GM19240 (cell line): ENCODE results near the gene TMEM52.
"Not testable (repeated sequence)": the region's sequence is repeated elsewhere in the genome, so short reads cannot be mapped to it uniquely, and the experiment has no call there.

Experiments
- DNase-seq: peaks from one replicate; pipeline ENCODE4 v3.0.0; 2011; ENCODE audit warnings: low spot score; ENCODE audit not compliant: insufficient read length

The TMEM52 gene

DNA sequence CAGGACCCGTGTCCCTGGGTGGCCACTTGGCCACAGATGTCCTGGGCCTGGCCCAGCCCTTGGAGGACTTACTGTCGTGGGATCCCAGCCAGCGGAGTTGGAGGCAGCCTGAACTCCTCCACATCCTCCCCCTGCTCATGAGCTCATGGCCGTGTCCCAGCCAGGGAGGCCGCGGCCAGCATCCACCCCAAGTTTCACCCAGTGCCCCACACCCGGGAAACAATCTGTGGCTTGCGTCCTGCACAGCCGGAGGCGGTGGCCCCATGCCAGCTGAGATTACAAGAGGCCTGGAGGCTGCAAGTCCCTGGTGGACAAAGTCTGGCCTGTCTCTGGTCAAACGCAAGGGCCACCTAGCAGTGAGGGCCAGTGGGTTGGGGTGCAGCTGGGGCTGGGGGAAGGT is 27.5 kb upstream of the TMEM52 start:
- no peak for DNase-seq

DNA sequence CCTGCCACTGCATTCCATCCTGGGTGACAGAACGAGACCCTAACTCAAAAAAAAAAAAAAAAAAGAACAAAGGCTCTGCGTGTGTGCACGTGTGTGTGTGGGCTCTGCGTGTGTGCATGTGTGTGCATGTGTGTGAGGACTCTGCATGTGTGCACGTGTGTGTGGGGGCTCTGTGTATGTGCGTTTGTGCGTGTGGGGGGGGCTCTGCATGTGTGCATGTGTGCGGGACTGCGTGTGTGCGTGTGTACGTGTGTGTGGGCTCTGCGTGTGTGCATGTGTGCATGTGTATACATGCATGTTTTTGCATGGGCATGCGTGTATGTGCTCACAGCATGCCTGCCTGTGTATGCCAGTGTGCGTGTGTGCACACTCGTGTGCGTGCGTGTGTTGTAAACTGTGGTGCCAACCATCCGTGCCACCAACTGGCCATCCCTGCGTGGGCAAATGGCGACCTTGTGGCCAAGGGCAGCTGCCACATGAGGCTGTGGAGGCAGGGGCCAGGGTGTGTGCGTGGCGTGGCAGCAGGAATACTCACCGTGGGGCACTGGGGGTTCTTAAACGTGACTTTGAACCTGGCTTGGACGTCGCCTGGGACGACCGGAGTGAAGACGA is 26.8 kb upstream of the TMEM52 start:
- no peak for DNase-seq

DNA sequence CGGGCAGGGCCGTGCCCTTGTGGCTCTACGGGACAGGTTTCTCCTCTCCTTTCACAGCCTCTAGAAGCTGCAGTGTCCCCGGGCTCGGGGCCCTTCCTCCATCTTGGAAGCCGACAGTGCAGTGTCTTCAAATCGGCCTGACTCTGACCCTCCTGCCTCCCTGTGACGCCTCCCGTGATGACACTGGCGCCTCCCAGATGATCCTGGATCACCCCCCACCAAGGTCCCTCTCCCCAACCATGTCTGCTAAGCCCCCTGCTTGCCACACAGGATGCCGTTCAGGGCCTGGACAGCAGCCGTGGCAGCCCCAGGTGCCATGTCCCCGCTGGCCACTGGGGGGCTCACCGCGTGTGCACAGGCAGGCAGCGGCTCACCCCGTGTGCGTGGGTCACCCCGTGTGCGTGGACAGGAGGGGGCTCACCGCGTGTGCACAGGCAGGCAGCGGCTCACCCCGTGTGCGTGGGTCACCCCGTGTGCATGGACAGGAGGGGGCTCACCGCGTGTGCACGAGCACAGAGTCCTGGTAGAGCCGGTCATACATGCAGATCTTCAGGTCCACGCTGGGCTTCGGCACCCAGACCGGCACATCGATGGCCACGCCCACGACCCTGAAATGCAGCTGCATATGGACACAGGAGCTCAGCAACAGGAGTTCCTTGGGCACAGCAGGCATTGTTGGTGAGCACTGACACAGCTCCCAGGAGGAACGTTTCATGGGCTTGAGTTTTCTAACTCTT is 24.9 kb upstream of the TMEM52 start:
- no peak for DNase-seq

DNA sequence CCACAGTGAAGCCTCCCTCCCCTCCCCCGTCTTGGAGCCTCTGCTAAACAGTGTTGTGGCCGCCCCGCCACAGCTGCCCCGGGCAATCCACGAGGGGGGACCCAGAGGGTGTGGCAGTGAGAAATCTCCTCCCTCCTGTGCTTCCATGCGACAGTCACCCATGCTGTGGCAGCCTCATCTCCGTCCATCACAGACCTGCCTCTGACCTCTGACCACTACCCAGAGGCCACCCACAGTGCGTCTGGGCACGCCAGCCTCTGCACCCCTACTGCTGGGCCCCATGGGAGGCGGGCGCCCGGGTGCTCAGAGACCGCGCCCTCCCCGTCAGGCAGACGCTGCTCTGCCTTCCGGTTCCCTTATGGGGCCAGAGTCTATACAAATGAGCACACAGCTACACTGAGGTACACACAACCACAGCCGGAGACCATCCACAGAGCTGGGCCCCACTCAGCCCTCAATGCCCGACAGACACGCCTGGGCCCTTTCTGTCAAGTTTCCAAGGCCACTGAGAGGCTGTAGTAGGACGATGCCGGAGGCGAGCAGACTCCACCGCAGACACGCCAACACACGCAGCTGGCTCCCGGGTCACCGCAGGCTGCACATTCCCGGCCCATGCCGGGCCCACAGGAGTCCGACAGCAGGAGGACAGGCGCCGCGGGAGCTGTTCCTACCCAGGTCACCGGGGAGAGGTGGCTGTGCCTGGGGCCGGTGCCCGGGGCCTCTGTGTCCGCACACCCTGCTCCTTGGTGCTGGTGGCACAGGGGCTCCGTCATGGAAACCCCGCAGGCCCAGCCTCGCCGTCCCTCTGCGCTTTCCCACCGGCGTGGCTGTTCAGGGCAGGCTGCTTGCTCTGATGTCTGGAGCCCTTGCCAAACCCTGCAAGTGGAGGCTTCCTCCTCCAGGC is 23.9 kb upstream of the TMEM52 start:
- DNase-seq, result no peak

DNA sequence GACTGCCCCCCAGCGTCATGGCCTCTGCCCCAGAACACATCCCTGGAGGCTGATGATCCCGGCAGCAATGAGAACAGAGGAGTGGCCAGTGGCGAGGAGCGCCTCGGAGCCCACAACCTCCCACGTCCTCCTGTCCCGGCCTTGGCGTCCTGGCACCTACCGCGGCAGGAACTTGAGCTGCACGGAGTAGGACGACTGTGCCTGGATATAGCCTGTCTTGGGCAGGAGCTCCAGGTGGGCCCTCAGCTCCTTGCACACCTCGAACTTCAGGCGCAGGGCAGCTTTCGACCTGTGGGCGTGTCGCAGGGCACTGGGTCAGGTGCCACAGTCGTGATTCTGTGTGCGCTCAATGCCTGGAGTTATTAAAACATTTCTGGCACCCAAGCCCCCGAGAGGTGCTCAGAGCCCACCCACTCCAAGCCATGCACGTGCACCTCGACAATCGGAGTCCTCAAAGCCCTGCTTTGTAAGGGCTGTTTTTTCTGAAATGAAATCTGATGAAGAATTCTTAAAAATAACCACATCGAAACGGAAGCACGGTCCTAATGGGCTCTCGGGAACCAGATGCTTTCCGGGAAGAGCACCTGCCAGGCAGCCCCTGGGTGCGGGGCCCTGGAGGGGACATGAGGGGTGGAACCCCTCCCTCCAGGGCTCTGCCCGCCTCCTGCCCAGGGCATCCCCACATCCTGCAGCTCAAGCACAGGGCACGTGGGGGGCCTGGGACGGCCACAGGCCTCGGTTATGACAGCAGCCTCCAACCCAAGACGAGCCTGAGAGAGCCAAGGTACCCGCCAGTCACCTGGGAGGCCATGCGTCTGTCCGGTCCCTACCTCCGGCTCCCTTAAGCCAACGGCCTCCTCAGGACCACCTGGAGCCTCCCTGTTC is 23.0 kb upstream of the TMEM52 start:
- DNase-seq, result no peak

DNA sequence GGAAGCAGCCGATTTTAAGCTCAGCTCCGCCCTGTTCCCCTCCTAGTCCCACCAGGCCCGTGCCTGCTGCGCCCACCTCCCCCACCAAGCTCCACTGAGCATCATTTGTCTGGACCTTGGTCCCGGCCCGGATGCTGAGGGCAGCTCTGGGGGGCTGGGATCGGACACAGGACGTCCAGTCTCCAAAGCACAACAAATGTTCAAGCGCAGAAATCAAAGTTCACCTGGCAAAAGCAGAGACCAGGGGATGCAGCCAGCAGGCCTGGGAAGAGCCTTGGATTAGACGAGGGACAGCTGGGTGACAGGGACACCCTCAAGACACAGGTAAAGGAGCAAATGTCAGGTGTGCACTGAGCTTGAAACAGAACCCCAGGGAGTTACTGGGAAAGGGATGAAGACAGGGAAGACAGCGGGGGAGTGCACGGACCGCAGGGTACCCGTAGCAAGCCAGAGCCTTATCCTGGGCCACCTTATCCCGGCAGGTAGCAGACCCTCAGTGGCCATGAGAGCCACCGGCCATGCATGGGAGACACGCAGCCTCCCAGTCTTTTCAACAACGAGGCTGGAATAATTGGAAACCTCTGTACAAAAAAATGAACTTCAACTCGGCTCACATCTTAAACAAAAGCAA is 22.2 kb upstream of the TMEM52 start:
- no peak for DNase-seq

DNA sequence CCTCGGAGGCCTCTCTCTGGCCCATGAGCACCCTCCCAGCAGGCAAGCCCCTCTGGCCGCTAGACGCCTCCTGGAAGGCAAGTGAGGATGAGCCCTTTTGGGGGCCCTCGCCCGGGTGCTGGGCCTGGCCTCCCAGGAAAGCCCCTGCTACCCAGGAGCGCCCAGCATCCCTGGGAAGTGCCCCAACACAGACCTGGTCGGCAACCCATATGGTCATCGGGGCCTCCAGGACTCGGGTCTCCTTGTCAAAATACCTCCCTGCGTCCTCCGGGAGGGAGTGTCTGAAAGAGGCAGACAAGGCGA is 21.0 kb upstream of the TMEM52 start:
- no peak for DNase-seq

DNA sequence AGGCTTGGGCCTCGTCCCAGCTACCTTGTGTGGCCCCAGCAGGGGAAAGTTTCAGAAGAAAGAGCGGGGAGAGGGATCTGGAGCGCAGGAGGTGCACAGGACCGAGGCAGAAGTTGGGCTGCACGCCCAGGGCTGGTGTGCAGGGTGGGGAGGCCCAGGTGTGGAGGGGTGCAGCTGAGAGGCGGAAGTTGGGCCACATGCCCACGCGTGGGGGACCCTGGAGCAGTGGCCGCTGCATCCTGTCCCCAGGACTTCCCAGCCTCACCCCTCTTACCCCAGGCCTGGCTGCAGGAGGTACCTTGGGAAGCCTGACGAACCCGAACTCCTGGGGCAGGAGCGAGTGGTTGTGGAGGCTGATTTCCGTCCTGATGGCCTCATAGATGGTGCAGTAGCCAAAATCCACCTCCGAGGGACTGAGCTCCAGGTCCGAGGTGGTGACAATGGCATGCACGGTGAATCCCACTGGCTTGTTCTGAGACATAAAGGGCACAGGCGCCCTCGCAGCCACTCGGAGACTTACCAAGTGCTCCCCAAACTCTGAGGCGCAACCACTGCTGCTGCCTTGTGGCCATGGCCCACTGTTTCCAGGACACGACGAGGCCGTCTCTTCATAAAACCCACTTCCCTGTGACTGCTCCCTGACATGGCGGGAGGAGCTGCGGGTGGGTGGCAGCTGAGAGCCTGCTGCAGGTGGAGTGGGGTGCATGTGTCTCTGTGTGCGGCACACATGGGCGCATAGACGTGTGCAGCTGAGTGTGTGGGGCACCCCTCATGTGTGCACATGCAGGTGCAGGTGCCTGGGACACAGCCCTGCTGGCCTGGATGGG is 20.4 kb upstream of the TMEM52 start:
- no peak for DNase-seq

DNA sequence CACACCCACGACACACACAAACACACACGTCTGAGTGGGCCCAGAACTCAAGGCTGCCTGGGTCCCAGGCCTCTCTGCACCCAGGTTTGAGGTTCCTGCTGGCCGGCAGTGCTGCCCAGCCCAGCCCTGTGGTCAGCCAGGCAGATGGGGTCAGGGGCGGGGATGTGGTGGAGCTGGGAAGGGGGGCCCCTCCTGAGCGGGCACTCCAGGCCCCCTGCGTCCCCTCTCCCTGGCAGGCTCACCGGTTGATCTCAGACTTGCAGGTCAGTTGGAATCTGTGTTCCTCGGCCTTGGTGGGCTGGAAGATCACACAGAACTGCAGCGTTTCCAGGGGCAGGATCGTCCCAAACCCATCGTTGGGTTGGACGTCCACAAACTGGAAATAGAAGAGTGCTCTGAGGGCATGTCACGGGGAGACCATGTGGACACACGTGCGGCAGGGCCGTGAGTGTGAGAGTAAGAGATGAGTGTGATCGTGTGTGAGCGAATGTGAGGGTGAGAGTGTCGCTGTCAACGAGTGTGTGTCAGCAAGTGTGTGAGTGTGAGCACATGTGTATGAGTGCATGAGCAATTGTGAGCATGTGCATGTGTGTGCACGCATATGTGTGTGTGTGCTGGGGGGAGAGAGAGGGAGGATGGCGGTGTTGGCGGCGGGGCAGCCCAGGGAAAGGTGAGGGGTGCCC is 19.7 kb upstream of the TMEM52 start:
- DNase-seq, result no peak

DNA sequence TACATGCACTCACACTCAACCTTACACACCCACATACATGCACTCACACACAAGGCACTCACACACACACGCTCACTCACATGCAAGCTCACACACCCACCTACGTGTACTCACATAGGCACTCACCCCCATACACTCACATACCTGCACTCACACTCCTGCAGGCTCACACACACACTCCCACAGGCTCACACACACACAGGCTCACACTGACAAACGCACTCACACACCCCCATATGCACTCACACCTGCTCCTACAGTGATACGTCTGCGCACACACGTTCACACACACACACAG is 19.1 kb upstream of the TMEM52 start:
- DNase-seq, result no peak

DNA sequence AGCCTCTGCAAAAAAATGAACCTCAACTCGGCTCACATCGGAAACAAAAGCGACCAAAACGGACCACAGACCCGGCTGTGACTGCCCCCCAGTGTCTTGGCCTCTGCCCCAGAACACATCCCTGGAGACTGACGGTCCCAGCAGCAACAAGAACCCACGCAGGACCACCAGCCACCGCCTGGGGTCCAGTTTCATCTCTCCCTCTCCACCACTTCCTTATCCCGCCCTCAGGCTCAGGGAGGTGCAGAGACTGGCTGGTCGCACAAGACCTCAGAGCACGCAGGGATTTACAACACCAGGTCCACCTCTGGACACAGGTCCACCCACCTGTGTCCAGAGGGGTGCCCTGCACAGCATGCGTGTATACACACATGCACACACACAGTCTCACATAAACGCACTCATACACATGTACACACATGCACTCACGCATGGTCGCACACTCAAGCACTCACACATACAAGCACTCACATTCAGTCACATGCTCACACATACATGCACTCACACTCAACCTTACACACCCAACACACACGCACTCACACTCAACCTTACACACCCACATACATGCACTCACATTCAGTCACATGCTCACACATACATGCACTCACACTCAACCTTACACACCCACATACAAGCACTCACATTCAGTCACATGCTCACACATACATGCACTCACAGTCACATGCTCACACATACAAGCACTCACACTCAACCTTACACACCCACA is 18.6 kb upstream of the TMEM52 start:
- no peak for DNase-seq

DNA sequence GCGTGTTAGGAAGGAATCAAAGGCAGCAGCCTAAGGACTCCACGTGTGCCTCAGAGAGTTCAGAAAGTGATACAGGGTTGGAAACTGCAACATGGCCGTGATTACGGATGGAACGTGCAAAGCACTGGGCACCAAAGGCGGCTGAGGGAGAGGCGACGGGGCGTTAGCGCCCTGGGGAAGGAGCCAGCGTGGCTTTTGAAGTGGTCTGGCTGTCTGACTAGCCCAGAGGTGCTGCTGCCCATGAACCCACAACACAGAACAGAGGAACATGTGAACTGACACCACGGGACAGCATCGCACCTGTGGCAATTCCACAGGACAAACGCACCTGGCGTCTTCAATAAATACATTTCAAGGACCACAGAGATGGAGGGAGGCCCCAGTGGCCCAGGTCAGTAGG is 18.0 kb upstream of the TMEM52 start:
- DNase-seq, result no peak

DNA sequence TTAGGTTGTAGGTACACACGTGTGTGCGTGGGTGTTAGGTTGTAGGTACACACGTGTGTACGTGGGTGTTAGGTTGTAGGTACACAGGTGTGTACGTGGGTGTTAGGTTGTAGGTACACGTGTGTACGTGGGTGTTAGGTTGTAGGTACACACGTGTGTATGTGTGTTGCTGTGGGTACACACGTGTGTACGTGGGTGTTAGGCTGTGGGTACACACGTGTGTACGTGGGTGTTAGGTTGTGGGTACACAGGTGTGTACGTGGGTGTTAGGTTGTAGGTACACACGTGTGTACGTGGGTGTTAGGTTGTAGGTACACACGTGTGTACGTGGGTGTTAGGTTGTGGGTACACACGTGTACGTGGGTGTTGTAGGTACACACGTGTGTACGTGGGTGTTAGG is 15.8 kb upstream of the TMEM52 start:
- DNase-seq, result not testable (repeated sequence)

DNA sequence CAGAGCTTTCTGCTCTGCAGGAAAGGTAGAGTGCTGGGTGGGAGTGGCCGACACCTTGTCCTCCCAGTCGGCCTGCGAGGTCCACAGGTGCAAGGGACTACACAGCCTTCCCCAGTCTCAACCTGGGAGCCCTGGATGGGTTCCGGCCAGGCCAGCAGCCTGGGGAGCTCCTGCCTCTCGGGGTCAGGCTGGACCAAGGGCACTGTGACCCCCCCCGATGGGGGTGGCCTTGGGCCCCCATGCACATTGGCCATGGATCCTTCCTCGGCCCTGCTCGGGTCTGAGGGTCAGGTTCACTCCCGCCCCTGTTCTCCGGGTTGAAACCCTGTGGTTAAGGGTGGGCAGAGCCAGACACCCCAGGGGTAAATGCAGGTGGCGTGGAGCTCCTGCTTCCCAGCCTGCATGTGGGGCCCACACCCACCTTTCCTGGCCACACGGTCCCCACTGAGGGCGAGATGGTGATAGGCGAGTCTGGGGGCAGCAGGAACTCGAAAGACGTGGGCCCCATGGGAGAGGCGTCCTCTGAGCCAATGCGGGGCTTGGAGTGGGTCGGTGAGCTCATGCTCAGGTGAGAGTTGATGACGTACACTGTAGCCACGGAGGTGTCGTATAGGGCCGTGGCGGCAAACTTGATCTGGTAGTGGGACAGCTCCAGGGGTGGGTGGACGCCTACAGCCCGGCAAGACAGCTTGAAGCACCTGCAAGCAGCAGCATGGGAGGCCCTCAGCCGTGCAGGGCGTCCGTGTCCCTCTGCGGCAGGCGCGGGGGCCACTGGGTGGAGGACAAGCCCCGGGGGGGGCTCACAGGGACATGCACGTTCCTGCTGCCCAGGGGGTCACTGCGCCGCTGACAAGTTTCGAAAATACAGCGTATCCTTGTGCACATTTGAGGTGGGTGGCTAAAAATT is 10.8 kb upstream of the TMEM52 start:
- no peak for DNase-seq

DNA sequence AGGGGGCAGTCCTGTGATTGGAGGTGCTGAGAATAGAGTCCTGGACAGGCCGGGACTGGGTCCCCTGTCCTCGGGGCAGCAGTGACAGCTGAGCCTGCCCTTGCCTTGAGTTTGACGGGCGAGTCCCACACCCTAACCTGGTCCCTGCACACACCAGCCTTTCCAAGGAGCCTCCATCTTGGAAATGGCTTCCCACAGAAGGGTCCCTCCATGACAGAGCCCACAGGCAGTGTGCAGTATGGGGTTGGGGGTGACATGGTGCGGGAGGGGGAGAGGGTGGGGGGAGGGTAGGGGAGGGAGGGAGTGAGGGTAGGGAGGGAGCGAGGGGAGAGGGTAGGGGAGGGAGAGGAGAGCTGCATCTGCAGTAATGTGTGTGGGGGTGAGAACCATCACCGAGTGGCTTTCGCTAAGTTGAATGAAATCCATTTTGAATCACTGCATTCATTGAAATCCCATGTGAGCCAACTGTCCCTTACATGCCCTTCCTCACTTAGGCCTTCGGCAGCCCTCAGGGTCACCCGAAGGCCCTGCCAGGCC is 10.1 kb upstream of the TMEM52 start:
- no peak for DNase-seq

DNA sequence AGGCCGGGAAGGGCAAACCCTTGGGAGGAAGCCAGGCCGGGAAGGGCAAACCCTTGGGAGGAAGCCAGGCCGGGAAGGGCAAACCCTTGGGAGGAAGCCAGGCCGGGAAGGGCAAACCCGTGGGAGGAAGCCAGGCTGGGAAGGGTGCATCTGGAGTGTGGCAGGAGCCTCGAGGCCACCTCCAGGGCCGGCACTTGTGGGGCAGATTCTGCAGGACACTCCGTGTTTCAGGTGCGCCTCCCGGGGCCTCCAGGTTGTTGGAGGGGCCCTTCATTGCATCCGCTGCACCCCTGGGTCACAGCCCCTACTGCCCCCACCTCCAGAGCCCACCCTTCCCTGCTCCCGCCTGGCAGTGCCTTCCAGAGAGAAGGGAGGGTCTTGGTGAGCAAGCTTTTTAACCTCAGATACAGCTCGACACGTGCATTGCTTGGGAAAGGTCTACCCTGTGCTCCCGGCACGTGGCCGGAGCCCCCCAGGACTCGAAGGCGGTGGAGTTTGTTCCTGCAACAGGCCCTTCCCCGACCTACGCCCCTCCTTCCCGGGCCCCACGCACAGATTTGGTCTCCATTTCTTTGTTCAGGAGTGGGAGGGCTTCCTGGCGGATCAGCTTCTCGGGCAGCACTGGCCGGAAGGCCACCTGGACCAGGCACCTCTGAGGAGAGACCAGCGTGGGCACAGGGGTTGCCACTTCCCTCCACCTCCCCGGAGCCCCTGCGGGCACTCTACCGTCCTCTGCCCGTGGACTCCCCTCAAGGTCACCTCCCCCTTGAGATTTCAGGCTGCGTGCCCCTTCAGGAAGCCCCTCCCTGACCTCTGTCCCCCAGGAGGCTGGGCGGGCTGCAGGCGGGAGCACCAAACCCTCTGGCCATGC is 9.4 kb upstream of the TMEM52 start:
- DNase-seq, result no peak

DNA sequence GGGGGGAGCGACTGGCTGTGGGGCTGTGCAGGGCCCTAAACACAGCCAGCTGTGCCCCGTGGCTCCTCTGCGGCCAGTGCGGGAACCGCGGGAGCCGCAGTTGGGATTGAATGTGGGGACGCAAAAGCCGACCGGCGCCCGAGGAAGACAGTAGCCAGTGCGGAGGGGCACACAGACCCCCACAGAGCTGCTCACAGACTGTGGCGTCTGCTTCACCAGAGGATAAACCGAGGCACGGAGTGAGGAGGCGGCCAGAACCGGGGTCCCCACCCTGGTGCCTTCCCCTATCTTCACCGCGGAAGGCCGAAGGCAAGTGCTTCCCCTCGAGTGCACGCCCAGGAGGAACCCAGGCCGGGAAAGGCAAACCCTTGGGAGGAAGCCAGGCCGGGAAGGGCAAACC is 8.7 kb upstream of the TMEM52 start:
- no peak for DNase-seq
